Astrocyte (in vitro differentiated cells and primary cell): ENCODE measurements around the gene SUSD3.

Experiments used
- CTCF ChIP-seq: IDR thresholded peaks from 2 replicates; pipeline ENCODE4 v1.5.1; 2011; ENCODE audit warnings: low read depth, mild to moderate bottlenecking, inconsistent platforms, low read length, moderate library complexity; ENCODE audit not compliant: insufficient read depth
- EZH2 ChIP-seq: IDR thresholded peaks from 2 replicates; pipeline ENCODE4 v1.6.1; 2012; ENCODE audit warnings: mild to moderate bottlenecking, low read length, inconsistent platforms; ENCODE audit not compliant: insufficient read depth

GRCh38 chr9:93072383-93072795, 13.9 kb downstream of the SUSD3 start:
- TF ChIP-seq CTCF = no peak
- no peak for TF ChIP-seq EZH2
